GM19372 (cell line): ENCODE data around the gene LRRC72.
"Not testable (repeated sequence)": the region's sequence is repeated elsewhere in the genome, so short reads cannot be mapped to it uniquely, and the experiment has no call there.

Experiments used
- ATAC-seq: cut with Tn5 transposase; IDR thresholded peaks from one replicate; pipeline ENCODE4 v1.9.1; 2021; ENCODE audit warnings: mild to moderate bottlenecking, low read depth, moderate library complexity; ENCODE audit not compliant: unreplicated experiment

The LRRC72 gene

DNA sequence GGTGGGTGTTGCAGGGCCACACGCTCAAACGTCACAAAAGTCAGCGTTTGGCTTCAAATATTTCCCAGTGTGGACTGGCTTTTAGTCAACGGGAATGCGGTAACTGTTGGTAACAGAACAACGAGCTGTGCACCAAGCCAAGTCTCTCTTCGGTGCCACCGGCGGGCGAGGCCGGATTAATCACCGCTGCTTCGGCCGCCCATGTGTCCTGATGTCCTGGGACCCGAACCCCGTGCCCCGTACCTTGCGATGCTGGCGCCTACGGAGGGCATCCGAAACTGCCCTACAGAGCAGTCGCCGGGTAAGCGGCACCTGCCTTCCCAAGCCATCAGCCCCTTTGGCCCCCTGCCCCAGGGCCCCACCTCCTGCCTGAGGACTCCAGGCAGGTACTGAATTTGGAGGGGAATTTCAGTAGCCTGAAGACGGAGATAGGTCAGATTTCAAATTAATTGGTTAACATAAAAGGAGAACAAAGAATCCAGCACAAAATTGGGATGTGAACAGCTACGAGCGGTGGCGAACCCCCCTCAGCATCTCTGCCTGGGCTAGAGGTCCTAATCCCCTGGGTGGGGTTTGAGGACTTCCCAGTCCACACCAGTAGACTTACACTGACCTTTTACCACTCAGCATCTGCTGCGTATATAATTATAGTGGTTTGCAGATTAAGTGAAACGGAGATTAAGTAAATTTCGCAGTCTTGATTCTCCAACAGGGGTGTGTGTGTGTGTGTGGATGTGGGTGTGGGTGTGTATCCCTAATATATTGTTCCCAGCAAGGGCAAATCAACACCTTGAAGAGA lies at the start of gene LRRC72:
TSS of gene LRRC72 (plus strand) at position 84 of the 799 bp plus-strand sequence. CDS start at position 212, 128 bp downstream.
- no peak for ATAC-seq

DNA sequence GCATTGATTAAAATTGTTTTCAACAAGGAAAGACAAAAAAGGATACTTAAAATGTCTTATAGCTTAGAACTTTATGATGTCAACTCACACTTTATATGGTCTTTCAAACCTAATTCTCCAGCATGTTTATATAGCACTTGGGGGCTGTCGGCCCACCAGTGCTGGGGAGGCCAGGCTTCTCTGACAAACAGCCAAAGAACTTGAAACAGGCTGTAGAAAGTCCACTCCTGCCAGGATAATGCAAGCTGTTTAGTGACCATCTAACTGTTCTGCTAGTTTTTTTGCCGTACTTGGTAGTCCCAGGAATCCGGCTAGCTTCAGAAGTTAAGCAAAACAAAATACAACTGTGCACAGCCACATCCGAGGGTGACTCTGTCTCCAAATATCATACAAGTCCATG lies 47.5 kb upstream of the LRRC72 start:
- ATAC-seq, result no peak

GRCh38 chr7:16479591-16479990 lies 47.0 kb upstream of the LRRC72 start:
- no peak for ATAC-seq

DNA sequence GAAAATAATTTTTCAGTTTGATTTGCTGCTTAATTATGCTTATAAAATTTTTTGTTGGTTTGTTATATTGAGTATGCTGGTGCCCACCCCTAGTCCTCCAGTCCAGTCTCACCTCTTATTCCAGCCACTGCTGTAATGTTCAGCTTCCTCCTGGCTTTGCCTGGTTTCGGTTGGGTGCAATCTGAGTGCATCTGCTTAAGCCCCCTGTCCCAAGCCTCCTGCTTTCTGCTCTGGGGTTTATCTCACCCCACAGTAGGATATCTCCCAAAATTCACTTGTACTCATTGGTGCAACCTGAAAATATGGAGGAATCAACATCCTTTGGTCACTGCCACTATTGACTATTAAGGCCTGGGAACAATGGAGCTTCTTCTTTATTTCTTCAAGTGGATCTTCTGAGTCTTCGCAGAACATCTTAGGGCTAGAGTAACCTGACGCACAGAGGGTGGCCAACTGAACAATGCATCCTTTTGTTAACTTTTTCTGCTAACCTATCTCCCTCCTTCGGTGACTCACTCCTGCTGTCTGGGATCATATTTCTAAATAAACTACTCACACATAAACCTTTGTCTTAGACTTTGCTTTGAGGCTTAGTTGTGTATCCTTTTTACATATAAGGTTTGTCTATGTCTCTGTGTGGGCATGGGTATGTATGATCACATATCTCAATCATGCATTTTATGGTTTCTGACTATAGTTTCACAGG lies 42.0 kb upstream of the LRRC72 start:
- no peak for ATAC-seq

GRCh38 chr7:16491148-16491547 lies 35.5 kb upstream of the LRRC72 start:
- no peak for ATAC-seq

GRCh38 chr7:16492513-16493062 lies 34.0 kb upstream of the LRRC72 start:
- no peak for ATAC-seq

GRCh38 chr7:16493266-16493665 lies 33.4 kb upstream of the LRRC72 start:
- no peak for ATAC-seq

GRCh38 chr7:16494551-16494950 lies 32.1 kb upstream of the LRRC72 start:
- no peak for ATAC-seq

- no peak for ATAC-seq
These were observed 31.5 kb upstream of the LRRC72 start for GRCh38 chr7:16494955-16495719.

GRCh38 chr7:16498122-16498521 lies 28.5 kb upstream of the LRRC72 start:
- ATAC-seq, result no peak

- ATAC-seq, result no peak
These were observed 24.3 kb upstream of the LRRC72 start for GRCh38 chr7:16502303-16502702.

DNA sequence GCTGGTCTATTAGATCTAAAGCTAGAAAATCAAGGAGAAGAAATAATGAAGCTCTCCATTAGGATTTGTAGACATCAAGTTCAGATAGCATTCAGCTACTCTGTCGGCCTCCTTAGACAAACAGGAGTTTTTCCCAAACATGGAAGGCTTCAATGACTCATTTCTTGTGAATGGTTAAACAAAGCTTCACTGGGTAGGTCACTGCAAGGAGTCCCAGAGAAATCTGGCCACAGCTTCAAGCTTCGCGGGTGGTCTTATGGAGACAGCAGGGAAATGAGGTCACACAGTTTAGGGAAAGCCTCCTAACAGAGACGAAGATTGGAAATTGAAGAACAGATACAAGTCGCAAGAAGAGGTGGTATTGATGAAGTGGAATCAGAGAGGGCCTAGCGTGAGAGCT lies 22.6 kb upstream of the LRRC72 start:
- no peak for ATAC-seq

- not testable (repeated sequence) for ATAC-seq
These were observed 20.2 kb upstream of the LRRC72 start for GRCh38 chr7:16506422-16506821.

GRCh38 chr7:16509829-16510228 lies 16.8 kb upstream of the LRRC72 start:
- no peak for ATAC-seq

DNA sequence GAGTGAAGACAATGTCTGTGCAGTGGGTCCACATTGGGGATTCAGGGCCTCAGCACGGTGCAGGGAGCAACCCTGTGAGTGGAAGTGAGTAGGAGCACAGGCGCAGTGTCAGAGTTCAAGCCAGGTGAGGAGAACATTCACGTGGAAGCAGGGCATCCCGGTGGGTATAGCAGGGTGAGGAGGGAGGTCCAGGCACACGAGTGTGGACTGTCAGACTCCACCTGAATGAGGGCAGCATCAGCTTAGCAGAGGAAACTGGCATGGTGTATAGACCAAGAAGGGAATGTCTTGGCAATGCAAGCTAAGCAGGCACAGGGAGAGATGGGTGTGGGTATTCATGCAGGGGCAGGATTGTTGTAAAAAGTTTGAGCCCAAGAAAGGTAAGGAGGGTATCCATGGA lies 15.3 kb upstream of the LRRC72 start:
- no peak for ATAC-seq

GRCh38 chr7:16512097-16512496 lies 14.5 kb upstream of the LRRC72 start:
- no peak for ATAC-seq

- no peak for ATAC-seq
These were observed 12.4 kb upstream of the LRRC72 start for GRCh38 chr7:16514271-16514670.

DNA sequence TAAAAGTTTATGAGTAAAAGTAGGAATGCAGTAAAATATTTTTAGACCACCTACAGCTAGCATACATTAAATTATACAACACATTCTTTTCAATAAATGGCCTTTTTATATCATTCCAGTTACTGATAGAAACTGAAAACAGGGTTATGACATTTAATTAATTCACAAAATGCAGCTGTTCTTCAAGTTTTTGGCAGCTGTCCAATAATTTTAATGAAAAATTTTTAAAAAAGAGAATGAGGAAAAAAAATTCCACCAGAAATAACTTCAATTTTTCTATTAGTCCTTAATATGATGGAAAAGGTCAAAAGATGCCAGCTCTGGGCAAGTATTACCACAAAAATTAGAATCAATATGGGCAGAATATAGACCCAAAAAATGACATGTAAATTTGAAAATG lies 11.9 kb upstream of the LRRC72 start:
- ATAC-seq, result no peak

GRCh38 chr7:16515785-16516685 lies 10.6 kb upstream of the LRRC72 start:
- ATAC-seq, result no peak

DNA sequence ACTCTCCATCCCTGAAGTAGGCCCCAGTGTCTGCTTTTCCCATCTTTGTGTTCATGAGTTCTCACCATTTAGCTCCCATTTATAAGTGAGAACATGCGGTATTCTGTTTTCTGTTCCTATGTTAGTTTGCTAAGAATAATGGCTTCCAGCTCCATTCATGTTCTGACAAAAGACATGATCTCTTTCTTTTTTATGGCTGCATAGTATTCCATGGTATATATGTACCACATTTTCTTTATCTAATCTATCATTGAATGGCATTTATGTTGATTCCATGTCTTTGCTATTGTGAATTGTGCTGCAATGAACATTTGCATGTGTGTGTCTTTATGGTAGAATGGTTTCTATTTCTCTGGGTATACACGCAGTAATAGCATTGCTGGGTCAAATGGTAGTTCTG lies 6.6 kb upstream of the LRRC72 start:
- not testable (repeated sequence) for ATAC-seq
